ENCODE measurements around the gene CHRM4. TPM values are rescaled to one million over a fixed set of nuclear protein-coding genes. Genes with fewer than 3 reads are reported as not detected.
"Not testable (repeated sequence)": the region's sequence is repeated elsewhere in the genome, so short reads cannot be mapped to it uniquely, and the experiment has no call there.

The CHRM4 gene
- total RNA-seq, 1 donor from 2014 or later: not detected

DNA sequence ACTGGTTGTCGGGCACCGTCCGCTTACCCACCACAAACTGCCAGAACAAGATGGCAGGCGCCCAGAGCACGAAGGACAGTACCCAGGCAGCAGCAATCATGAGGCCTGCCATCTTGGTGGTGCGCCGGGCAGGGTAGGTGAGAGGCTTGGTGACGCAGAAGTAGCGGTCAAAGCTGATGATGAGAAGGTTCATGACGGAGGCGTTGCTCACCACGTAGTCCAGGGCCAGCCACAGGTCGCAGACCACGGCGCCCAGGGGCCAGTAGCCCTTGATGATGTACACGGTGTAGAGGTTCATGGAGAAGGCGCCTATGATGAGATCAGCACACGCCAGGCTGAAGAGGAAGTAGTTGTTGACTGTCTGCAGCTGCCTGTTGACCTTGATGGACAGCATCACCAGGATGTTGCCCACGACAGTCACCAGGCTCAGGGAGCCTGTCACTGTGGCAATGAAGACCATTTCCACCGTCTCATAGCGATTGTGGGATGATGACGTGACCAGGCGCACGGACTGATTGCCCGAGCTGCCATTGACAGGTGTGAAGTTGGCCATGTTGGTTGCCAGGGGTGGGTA is 5.5 kb downstream of the CHRM4 start:
- ATAC-seq: no peak
- intact Hi-C loops (cut with micrococcal nuclease): no loop called here
- DNase-seq: no peak

DNA sequence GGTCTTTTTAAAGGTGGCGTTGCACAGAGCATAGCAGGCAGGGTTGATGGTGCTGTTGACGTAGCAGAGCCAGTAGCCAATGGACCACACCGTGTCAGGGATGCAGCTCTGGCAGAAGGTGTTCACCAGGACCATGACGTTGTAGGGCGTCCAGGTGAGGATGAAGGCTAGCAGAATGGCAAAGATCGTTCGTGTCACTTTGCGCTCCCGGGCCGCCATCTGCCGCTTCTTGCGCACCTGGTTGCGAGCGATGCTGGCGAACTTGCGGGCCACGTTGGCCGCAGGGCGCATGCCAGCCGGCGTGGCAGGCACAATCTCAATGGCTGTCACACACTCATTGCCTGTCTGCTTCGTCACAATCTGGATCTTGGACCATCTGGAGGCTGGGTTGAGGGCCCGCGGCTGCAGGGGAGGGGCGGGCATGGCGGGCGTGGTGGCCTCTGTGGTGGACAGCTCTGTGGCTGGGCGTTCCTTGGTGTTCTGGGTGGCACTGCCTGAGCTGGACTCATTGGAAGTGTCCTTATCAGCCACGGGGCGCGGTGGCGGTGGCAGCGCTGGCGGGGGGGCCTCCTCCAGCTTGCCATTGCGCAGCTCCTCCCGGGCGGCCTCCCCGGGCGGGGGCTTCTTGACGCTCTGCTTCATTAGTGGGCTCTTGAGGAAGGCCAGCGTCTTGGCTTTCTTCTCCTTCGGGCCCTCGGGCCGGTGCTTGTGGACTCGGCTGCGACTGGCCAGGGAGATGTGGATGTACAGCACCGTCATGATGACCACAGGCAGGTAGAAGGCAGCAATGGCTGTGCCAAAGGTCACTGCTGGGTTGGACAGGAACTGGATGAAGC is 6.2 kb downstream of the CHRM4 start:
- intact Hi-C loops (cut with micrococcal nuclease): no loop called here
- no peak for DNase-seq
- ATAC-seq: no peak

DNA sequence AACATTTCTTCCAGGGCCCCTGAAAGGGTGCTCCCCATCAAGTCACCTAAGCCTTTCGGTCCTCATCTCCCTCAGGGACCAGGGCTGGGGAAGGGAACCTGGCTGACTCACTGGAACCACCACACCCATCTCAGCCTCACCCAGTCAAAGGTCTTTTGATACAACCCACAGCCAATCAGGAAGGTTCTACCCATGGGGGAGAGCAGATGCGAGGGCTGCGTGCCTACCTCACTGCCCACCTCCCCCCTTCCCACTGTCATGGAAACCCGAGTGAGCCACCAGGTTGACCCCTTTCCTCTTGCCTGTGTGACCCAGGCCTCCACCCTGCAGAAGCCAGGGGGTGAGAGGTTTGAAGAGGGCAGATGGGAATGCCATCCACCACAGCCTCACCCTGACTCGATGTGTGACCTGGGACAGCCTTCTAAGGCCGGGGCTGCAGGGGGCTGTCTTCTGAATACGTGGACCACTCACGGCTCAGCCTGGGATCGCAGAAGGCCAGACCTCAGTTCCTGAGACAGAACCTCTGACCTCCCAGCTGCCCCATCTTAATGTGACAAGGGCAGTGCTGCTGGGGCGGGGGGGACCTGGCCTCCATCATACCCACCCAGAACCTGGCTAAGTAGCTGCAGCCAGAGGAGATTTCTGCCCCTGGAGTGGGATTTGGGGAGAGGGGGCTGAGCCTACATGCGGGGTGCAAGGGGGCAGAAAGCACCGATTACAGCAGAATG is 7.4 kb downstream of the CHRM4 start:
- DNase-seq: no peak
- no peak for ATAC-seq
- intact Hi-C loops (cut with micrococcal nuclease): no loop called here

DNA sequence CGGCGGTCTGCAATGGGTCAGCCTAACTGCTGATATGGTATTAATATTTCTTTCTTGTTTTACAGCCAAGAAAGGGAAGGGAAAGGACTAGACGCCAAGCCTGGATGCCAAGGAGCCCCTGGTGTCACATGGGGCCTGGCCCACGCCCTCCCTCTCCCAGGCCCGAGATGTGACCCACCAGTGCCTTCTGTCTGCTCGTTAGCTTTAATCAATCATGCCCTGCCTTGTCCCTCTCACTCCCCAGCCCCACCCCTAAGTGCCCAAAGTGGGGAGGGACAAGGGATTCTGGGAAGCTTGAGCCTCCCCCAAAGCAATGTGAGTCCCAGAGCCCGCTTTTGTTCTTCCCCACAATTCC is 8.2 kb downstream of the CHRM4 start:
- intact Hi-C loops (cut with micrococcal nuclease): no loop called here
- ATAC-seq (no peak), DNase-seq (no peak)

DNA sequence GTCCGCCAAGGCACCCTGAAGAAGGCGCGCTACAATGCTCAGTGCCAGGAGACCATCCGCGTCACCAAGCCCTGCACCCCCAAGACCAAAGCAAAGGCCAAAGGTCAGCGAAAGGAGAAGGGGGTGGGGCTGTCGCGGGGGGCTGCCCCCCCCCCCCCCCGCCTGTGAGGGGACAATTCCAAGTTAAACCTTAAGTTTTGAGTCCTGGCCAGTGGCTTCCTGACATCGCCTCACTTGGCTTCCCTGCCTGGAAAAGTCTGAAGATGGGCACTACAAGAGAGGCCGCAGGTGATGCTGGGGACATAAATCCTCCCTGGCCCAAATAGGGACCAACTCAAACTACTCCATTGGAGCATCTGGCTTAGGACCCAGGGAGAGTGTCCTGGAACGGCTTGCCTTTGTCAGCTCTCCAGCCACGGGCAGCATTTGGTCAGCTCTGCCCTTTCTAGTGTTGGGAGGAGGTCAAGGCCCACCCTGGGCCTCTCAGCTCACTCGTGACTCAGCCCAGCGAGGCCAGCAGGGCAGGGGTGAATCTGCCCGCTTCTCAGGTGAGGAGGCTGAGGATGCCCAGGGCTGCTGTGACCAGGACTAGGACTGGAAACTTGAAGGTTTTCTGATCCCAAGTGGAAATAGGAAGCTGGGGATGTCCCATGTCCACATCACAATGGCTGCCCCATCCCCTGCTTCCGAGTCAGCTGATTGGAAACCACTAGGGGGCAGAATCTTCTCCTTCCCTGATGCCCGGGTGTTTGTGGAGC is 8.8 kb downstream of the CHRM4 start:
- no peak for DNase-seq
- no peak for ATAC-seq
- intact Hi-C loops (cut with micrococcal nuclease): no loop called here

DNA sequence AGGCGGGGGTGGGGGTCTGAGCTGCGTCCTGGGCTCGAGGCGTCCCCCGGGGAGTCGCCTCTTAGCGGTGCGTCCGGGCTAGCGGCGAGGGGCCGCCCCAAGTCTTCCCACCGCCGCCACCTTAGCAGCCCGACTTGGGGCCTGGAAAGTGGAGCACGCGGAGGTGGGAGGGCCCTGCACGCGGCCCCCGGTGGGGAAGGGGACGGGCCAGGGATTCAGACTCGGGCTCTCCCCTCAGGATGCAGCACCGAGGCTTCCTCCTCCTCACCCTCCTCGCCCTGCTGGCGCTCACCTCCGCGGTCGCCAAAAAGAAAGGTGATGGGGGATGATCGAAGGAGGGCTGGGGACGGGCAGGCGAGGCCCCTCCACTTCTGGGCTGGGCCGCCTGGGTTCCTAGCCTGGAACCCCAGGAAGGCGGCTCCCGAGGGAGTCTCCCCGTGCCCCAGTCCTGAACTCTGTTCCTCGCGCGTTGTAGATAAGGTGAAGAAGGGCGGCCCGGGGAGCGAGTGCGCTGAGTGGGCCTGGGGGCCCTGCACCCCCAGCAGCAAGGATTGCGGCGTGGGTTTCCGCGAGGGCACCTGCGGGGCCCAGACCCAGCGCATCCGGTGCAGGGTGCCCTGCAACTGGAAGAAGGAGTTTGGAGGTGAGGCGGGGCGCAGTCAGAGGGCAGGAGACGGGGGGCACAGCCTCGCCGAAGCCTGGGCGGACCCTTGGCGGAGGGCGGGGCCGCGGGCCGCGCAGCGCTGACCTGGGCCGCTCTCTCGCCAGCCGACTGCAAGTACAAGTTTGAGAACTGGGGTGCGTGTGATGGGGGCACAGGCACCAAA is 9.5 kb downstream of the CHRM4 start:
- intact Hi-C loops (cut with micrococcal nuclease): no loop called here
- DNase-seq: no peak
- no peak for ATAC-seq

DNA sequence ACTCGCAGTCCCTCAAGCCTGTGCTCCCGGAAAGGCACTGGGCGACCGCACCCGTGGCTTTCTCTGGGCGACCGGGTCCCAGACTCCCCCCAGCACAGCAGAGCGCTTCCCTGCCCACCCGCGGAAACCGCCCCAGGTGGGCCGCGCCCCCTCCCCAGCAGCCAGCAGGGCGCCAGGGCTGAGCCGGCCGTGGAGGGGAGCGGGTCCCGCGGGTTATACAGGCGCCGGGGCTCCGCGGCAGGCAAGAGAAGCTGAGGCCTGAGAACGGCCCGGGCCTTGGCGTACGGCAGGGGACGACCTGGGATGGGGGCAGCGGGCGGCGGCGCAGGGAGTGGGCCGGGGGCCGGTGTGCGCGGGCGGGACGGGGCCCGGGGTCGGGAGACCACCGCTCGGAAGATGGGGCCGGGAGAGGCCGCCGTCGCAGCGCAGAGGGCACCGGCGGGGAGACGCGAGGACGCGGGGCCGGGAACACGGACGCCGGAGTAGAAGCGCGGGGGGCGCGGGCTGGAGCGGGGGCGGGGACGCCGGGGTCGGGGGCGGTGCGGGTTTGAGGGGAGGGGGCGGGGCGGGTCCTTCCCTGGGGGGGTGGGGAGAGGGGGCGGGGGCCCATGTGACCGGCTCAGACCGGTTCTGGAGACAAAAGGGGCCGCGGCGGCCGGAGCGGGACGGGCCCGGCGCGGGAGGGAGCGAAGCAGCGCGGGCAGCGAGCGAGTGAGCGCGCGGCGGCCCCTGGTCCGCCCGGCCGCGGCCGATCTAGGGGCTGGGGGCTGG is 10.3 kb downstream of the CHRM4 start, which contains the start of gene MDK:
Gene MDK, plus strand, starts transcription at position 622 of the 771 bp plus-strand sequence. CDS start 389 bp downstream, outside the sequence.
- ATAC-seq (peak; percentile 10), DNase-seq (no peak)
- intact Hi-C loops (cut with micrococcal nuclease): no loop called here

DNA sequence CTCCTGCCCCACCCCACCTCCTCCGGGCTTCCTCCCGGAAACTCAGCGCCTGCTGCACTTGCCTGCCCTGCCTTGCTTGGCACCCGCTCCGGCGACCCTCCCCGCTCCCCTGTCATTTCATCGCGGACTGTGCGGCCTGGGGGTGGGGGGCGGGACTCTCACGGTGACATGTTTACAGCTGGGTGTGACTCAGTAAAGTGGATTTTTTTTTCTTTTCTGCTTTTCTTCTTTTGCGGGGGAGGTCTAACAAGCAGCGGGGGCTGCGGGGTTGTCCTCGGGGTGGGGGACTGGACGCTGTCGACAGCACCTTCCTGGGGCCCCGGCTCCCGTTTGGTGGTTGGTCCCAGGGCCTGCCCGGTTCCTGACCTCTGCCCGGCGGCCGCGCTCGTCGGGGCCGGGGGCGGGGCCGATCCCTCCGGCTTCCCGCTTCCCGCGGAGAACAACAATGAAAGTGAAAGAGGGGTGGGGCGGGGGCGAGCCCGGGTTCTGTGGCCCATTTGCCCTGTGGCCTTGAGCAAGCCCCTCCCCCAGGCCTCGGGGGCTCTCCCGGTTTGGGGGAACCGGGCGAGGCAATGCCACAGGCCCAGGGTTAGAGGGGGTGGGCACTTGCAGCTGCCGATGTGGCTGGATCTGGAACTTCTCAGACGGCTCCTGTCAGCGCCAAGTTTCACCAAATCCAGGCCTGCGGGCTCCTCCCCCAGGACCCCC is 11.1 kb downstream of the CHRM4 start:
- peak; percentile 62 for ATAC-seq
- intact Hi-C loops (cut with micrococcal nuclease): no loop called here
- DNase-seq: peak; percentile 82

DNA sequence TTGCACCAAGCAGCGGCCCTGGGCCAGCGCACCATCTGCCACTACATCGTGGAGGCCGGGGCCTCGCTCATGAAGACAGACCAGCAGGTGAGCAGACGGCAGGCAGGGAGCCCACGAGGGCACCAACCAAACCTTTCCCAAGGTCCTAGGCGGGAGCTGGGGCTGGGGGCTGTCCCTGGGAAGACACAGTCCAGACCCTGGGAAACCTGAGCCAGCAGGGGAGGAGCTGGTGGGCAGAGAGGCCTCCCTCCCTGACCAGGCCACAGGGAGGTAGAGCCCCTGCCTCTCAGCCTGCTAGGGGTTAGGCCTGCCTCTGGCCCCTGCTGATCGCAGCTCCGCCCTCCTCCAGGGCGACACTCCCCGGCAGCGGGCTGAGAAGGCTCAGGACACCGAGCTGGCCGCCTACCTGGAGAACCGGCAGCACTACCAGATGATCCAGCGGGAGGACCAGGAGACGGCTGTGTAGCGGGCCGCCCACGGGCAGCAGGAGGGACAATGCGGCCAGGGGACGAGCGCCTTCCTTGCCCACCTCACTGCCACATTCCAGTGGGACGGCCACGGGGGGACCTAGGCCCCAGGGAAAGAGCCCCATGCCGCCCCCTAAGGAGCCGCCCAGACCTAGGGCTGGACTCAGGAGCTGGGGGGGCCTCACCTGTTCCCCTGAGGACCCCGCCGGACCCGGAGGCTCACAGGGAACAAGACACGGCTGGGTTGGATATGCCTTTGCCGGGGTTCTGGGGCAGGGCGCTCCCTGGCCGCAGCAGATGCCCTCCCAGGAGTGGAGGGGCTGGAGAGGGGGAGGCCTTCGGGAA is 11.9 kb downstream of the CHRM4 start:
- DNase-seq; intact Hi-C loops (cut with micrococcal nuclease): not testable (repeated sequence)
- ATAC-seq: peak; percentile 10

DNA sequence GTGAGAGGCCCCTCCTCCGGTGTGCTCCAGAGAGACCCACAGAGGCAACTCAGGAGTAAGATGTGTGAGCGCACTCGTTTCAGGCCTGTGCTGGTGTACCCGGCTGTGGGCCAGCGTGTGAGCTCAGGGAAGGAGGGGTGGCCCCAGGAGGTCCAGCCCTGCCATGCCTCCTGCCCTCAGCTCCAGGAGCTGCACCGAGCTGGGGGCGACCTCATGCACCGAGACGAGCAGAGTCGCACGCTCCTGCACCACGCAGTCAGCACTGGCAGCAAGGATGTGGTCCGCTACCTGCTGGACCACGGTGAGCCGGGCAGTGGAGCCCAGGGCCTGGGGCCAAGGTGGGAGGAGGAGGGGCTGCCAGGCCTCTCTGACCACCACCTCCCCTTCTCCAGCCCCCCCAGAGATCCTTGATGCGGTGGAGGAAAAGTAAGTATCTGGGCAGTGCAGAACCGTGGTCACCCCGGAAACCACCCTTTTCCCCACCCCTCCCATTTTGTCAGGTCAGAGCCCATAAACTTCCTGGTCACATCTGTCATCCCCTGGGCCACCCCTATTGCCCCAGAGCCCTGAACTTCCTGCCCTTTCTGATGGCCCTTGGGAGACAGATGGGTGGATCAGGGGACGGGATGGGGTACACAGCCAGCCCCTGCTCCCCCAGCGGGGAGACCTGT is 12.6 kb downstream of the CHRM4 start:
- ATAC-seq (peak; percentile 1), DNase-seq (no peak)
- intact Hi-C loops (cut with micrococcal nuclease): no loop called here

DNA sequence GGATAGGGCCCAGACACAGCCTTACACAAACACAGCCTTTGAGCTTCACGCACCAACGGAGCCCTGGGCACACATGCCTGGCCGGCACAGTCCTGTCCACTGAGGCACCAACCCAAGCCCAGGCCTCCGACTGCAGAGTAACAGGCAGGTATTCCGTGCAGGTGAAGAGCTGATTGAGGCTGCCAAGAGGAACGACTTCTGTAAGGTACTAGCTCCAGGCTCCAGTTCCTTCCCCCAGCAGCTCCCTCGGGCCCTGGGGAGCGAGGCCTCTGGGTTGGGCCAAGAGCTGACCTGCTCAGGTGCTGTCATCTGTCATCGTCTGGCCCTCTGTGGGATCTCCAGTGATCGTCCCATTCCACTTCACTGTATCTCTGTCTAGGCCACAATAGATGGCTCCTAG is 13.3 kb downstream of the CHRM4 start:
- DNase-seq (no peak), ATAC-seq (no peak)
- intact Hi-C loops (cut with micrococcal nuclease): no loop called here

DNA sequence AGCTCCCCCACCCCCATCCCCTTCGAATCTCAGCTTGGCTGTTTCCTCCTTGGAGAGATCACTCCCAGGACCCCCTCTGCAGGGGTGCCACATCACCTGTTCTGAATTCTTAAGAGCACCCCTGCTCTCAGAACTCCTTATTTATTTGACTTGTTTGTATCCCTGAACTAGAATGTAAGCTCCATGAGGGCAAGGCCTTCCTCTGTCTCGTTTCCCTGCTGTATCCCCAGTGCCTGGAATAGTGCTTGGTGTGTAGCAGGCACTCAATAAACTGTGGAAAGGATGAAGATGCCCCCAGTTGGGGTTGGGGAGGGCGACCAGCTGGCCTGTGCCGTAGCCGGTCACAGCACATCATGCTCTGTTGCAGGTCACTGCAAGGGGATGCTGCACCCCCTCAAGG is 13.7 kb downstream of the CHRM4 start:
- no peak for DNase-seq
- intact Hi-C loops (cut with micrococcal nuclease): no loop called here
- ATAC-seq: no peak

DNA sequence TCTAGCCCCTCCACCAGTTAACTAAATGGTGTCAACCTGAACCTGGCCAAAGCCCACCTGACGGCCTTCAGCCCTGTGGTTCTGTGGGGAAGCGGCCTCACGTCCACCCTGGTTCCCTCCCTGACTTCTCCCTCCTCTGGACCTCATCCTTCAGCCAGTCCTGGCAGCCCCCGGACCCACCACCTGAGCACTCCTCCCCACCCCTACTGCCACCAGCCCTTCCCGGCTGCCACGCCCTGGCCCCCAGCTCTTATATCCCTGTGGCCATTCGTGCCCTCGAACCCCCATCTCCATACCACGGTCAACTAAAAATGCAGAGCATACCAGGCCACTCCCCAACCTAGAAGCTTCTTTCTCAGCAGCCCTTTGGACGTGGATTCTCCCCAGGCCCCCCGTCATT is 14.3 kb downstream of the CHRM4 start:
- ATAC-seq (no peak), DNase-seq (no peak)
- intact Hi-C loops (cut with micrococcal nuclease): no loop called here

DNA sequence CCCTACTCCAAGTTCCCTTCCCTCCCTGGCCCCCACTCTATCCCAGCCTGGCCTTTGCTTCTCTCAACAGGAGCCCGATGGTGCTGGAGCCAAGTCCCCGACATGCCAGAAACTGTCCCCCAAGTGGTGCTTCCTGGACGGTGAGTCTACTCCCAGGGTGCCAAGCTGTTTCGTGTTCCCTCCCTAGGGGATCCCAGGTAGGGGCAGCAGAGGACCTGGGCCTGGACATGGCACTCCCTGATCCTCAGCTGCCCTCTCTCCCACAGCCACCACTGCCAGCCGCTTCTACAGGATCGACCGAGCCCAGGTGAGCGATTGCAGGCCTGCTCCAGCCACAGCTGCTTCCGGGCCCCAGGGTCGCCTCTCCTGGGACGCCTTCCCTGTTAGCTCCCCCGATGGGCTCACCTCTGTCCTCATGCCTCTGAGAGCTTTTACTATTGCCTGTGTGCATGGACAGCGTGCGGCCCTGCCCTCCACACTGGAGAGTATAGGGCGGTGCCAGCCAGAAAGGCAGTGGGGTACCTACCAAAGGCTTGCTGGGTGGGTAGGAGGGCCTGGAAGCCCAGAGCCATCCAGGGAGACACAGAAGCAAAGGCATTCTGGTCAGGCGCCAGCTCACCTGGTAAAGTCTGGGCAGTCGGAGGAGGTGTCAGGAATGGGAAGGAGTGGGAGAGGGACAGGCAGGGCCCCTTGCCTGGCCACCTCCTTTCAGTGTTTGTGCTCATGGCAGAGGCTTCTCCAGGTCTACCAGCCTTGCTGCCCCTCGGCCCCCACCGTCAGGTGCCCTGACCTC is 15.1 kb downstream of the CHRM4 start:
- intact Hi-C loops (cut with micrococcal nuclease): no loop called here
- no peak for DNase-seq
- no peak for ATAC-seq

DNA sequence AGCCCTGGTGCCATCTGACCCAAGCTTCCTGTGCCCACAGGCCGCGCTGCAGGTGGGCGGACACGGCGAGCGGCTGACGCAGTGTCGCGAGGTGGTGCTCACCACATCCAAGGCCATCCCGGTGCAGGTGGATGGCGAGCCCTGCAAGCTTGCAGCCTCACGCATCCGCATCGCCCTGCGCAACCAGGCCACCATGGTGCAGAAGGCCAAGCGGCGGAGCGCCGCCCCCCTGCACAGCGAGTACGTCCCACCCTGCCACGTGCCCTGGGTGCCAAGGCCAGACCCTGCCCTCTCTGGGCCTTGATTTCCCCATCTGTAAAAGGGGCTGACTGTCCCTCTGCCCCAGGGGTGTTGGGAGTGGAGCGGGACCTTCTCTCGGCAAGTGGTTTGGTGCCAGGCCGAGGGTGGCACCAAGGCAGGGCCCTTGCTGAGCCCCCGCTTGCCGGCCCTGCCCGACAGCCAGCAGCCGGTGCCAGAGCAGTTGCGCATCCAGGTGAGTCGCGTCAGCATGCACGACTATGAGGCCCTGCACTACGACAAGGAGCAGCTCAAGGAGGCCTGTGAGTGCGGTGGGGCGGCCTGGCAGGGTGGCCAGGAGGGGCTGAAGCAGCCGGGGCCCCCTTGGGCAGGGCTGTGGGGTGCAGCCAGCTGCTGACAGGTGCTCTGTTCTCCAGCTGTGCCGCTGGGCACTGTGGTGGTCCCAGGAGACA is 16.0 kb downstream of the CHRM4 start:
- intact Hi-C loops (cut with micrococcal nuclease): no loop called here
- ATAC-seq (no peak), DNase-seq (no peak)
